IMR-90 (cell line): ENCODE results near the gene GABARAPL1. TPM values are rescaled to one million over a fixed set of nuclear protein-coding genes. Genes with fewer than 3 reads are reported as not detected.

ENCODE experiments used
- ATAC-seq: fragments of 200-7000 bp; cut with Tn5 transposase; 2 replicates; pipeline ENCODE4 v1.9.1; 2020; ENCODE audit warnings: low read depth, mild to moderate bottlenecking, moderate library complexity
- BruUV-seq: library from RNA; stranded (reverse); fragments of 400-500 nt; replicated peaks from 2 replicates; lab custom pipeline; 2021; lab: Mats Ljungman, UMichigan
- CTCF ChIA-PET: fragments of 300-600 bp; formaldehyde crosslinking; extraction: SDS; loops from one replicate; lab custom pipeline; 2021; ENCODE audit warnings: antibody characterized with exemption; lab: Yijun Ruan, JAX
- POLR2A ChIA-PET: fragments of 300-600 bp; sonication (Branson Sonifier 250); formaldehyde crosslinking; loops from one replicate; lab custom pipeline; 2022; ENCODE audit warnings: antibody characterized with exemption; ENCODE audit not compliant: unreplicated experiment; lab: Charles Lee
- DNase-seq: peaks from one replicate; pipeline ENCODE4 v3.0.0; 2013
- H2AFZ ChIP-seq: replicated peaks from 2 replicates; pipeline ENCODE3; 2013; ENCODE audit warnings: low read length, mild to moderate bottlenecking; ENCODE audit not compliant: poor library complexity
- H2AK5ac ChIP-seq: 2 replicates; pipeline ENCODE4 v1.6.1; 2013; ENCODE audit warnings: low read depth, low read length, inconsistent platforms
- H2AK9ac ChIP-seq: replicated peaks from 2 replicates; pipeline ENCODE3; 2013; ENCODE audit warnings: mild to moderate bottlenecking, low read depth, low read length, moderate library complexity; ENCODE audit not compliant: poor library complexity
- H2BK120ac ChIP-seq: 2 replicates; pipeline ENCODE4 v1.6.1; 2013; ENCODE audit warnings: low read depth, low read length, inconsistent platforms
- H2BK15ac ChIP-seq: 3 replicates; pipeline ENCODE4 v1.6.1; 2013; ENCODE audit warnings: low read depth, low read length, inconsistent platforms
- H2BK20ac ChIP-seq: 2 replicates; pipeline ENCODE4 v1.6.1; 2013; ENCODE audit warnings: low read depth, mild to moderate bottlenecking, inconsistent platforms, low read length, moderate library complexity
- H2BK5ac ChIP-seq: 2 replicates; pipeline ENCODE4 v1.6.1; 2013; ENCODE audit warnings: mild to moderate bottlenecking, low read depth, low read length, inconsistent platforms; ENCODE audit not compliant: poor library complexity, severe bottlenecking
- H3K14ac ChIP-seq: replicated peaks from 2 replicates; pipeline ENCODE4 v1.6.1; 2013; ENCODE audit warnings: low read depth, low read length, inconsistent platforms
- H3K18ac ChIP-seq: 2 replicates; pipeline ENCODE4 v1.6.1; 2013; ENCODE audit warnings: low read depth, low read length, control low read depth
- H3K23ac ChIP-seq: 2 replicates; pipeline ENCODE4 v1.6.1; 2013; ENCODE audit warnings: low read depth, low read length, inconsistent platforms
- H3K27ac ChIP-seq: 2 replicates; pipeline ENCODE4 v1.5.1; 2013; ENCODE audit warnings: mild to moderate bottlenecking, control low read depth, low read length; ENCODE audit not compliant: insufficient read depth
- H3K27me3 ChIP-seq: 2 replicates; pipeline ENCODE4 v1.6.1; 2013; ENCODE audit warnings: low read length; ENCODE audit not compliant: control insufficient read depth, insufficient read depth
- H3K36me3 ChIP-seq: 2 replicates; pipeline ENCODE4 v1.6.1; 2013; ENCODE audit warnings: low read length, mixed read lengths; ENCODE audit not compliant: control insufficient read depth, insufficient read depth
- H3K4ac ChIP-seq: 2 replicates; pipeline ENCODE4 v1.6.1; 2013; ENCODE audit warnings: low read depth, low read length, inconsistent platforms
- H3K4me1 ChIP-seq: 2 replicates; pipeline ENCODE4 v1.6.1; 2013; ENCODE audit warnings: low read length, mixed read lengths; ENCODE audit not compliant: control insufficient read depth, insufficient read depth
- H3K4me2 ChIP-seq: 2 replicates; pipeline ENCODE4 v1.6.1; 2013; ENCODE audit warnings: low read depth, mild to moderate bottlenecking, control low read depth, low read length, moderate library complexity
- H3K4me3 ChIP-seq: 2 replicates; pipeline ENCODE4 v1.5.1; 2013; ENCODE audit warnings: low read depth, mild to moderate bottlenecking, control low read depth, low read length, moderate library complexity; ENCODE audit not compliant: insufficient read depth
- H3K56ac ChIP-seq: 2 replicates; pipeline ENCODE4 v1.6.1; 2013; ENCODE audit warnings: low read length, inconsistent platforms; ENCODE audit not compliant: insufficient read depth; ENCODE audit errors: extremely low read depth
- H3K79me1 ChIP-seq, 2 experiments: 2 replicates each; pipeline ENCODE4 v1.6.1; 2013; ENCODE audit warnings: low read length in 2 of 2, inconsistent platforms in 1 of 2, low read depth in 1 of 2
- H3K9ac ChIP-seq: 2 replicates; pipeline ENCODE4 v1.6.1; 2013; ENCODE audit warnings: low read depth, low read length, control low read depth
- H3K9me1 ChIP-seq: 2 replicates; pipeline ENCODE4 v1.6.1; 2013; ENCODE audit warnings: low read length, inconsistent platforms; ENCODE audit not compliant: insufficient read depth
- H3K9me3 ChIP-seq: 2 replicates; pipeline ENCODE4 v1.6.1; 2013; ENCODE audit warnings: low read length; ENCODE audit not compliant: control insufficient read depth, insufficient read depth
- H4K20me1 ChIP-seq: 2 replicates; pipeline ENCODE4 v1.6.1; 2013; ENCODE audit warnings: low read length, inconsistent platforms; ENCODE audit not compliant: insufficient read depth
- H4K5ac ChIP-seq: 2 replicates; pipeline ENCODE4 v1.6.1; 2013; ENCODE audit warnings: mild to moderate bottlenecking, low read depth, low read length, control low read depth
- H4K8ac ChIP-seq, 2 experiments: 2 replicates each; pipeline ENCODE4 v1.6.1; 2013; ENCODE audit warnings: low read depth in 2 of 2, low read length in 2 of 2, control low read depth in 1 of 2, inconsistent platforms in 1 of 2
- H4K91ac ChIP-seq: 2 replicates; pipeline ENCODE4 v1.6.1; 2013; ENCODE audit warnings: low read depth, low read length, inconsistent platforms; ENCODE audit not compliant: insufficient read depth
- CEBPB ChIP-seq: IDR thresholded peaks from 2 replicates; pipeline ENCODE4 v1.6.1; 2012; ENCODE audit warnings: low read depth, low read length, improper control_type of control experiment
- FOS ChIP-seq: fragments of 150-350 bp; IDR thresholded peaks from 2 replicates; pipeline ENCODE4 v1.6.1; 2016; ENCODE audit warnings: low read depth, low read length
- POLR2A ChIP-seq: IDR thresholded peaks from 2 replicates; pipeline ENCODE4 v1.6.1; 2012; ENCODE audit warnings: mild to moderate bottlenecking, low read depth, low read length
- RCOR1 ChIP-seq: IDR thresholded peaks from 2 replicates; pipeline ENCODE4 v1.6.1; 2012; ENCODE audit warnings: mild to moderate bottlenecking, low read length, improper control_type of control experiment; ENCODE audit not compliant: insufficient replicate concordance
- USF2 ChIP-seq: fragments of 150-350 bp; IDR thresholded peaks from 2 replicates; pipeline ENCODE4 v1.6.1; 2017; ENCODE audit warnings: mild to moderate bottlenecking, antibody characterized with exemption, low read length, low read depth
- WGBS, 2 experiments: methylation state at CpG; one replicate each; pipeline versions ENCODE4 v1.1.5 to v1.1.7; 2013; ENCODE audit warnings: missing lambda C conversion rate in 2 of 2; ENCODE audit not compliant: insufficient read length in 1 of 2; ENCODE audit errors: extremely low coverage in 2 of 2; 5-methylcytosine and 5-hydroxymethylcytosine counted together
- dilution Hi-C: fragments of 300-500 bp; cut with HindIII; formaldehyde crosslinking; loops from one replicate; pipeline ENCODE4 v1.14.3; 2018; ENCODE audit warnings: low sequenced_read_pairs; ENCODE audit not compliant: unreplicated experiment
- in situ Hi-C: fragments of 300-500 bp; cut with MboI; formaldehyde crosslinking; loops from 3 replicates; pipeline ENCODE4 v1.14.3; 2019; ENCODE audit warnings: low sequenced_read_pairs, inconsistent platforms, mixed read lengths
- intact Hi-C: fragments of 100-400 bp; cut with micrococcal nuclease; formaldehyde crosslinking; loops from 2 replicates; pipeline ENCODE4 v1.10.0; 2022
- polyA plus RNA-seq, 3 experiments: library from polyadenylated mRNA; depleted of rRNA; stranded (reverse); fragments of >200 nt; gene quantifications; 2 replicates each; pipeline ENCODE4 v1.2.3, GENCODE V29; 2012; ENCODE audit warnings: low replicate concordance in 1 of 3
- total RNA-seq: library from RNA; depleted of rRNA; stranded (reverse); fragments of >200 nt; gene quantifications from 2 replicates; pipeline ENCODE4 v1.2.3, GENCODE V29; 2012

The GABARAPL1 gene
- total and polyA plus RNA-seq, 2 of the 4 experiments (the other 2 are of a cell fraction): 51.6 to 93.6 TPM

- H2BK20ac ChIP-seq: no peak overlapping the region
- H3K9me1 ChIP-seq: peaks cover 11% of the 10 kb centered on the region
- CTCF ChIA-PET: no interaction called here
- H3K23ac ChIP-seq: no peak overlapping the region
- ATAC-seq: no peak
- no peak overlapping the region for H2BK15ac ChIP-seq
- H4K8ac ChIP-seq: no peak overlapping the region
- no peak for DNase-seq
- peaks cover 44% of the 10 kb centered on the region for H3K36me3 ChIP-seq
- H3K79me1 ChIP-seq: peaks cover 18 to 45% of the 10 kb centered on the region in 2 experiments
- no peaks in the 10 kb centered on the region for H3K9me3 ChIP-seq
- no peak overlapping the region for H3K4me3 ChIP-seq
- no peak overlapping the region for H2BK5ac ChIP-seq
- H4K91ac ChIP-seq: no peak overlapping the region
- POLR2A ChIA-PET: no interaction called here
- BruUV-seq: no TSS peak
- H4K20me1 ChIP-seq: peaks cover 29% of the 10 kb centered on the region
- no peak overlapping the region for H3K14ac ChIP-seq
- intact Hi-C loops (loop anchor here (10.0 kb wide), 1 partner anchor 473 kb away; no protein-coding TSS in a partner anchor), in situ Hi-C loops (no loop called here), dilution Hi-C loops (no loop called here)
- H3K27me3 ChIP-seq: no peaks in the 10 kb centered on the region
- H3K9ac ChIP-seq: no peak overlapping the region
- no peak overlapping the region for H2AFZ ChIP-seq
- H3K4ac ChIP-seq: no peak overlapping the region
- H2BK120ac ChIP-seq: no peak overlapping the region
- TF ChIP-seq USF2: no peak
- no peak for TF ChIP-seq CEBPB
- TF ChIP-seq RCOR1: no peak
- peak; percentile 51 for TF ChIP-seq POLR2A
- no peak for TF ChIP-seq FOS
- H3K27ac ChIP-seq: no peak overlapping the region
- WGBS, 2 experiments: no CpG with 5 or more reads among the region's 6 CpGs
- no peak overlapping the region for H4K5ac ChIP-seq
- H2AK9ac ChIP-seq: no peak overlapping the region
- H3K4me2 ChIP-seq: no peak overlapping the region
- peaks cover 5% of the 10 kb centered on the region for H3K4me1 ChIP-seq
- no peak overlapping the region for H3K18ac ChIP-seq
- no peak overlapping the region for H3K56ac ChIP-seq
- no peak overlapping the region for H2AK5ac ChIP-seq
These were observed 5.3 kb downstream of the GABARAPL1 start for GRCh38 chr12:10218021-10218420.
